Measurements from ENCODE around the gene RUSF1. TPM values are rescaled to one million over a fixed set of nuclear protein-coding genes. Genes with fewer than 3 reads are reported as not detected.

RUSF1 gene
- polyA plus RNA-seq, 1 of the 3 experiments (the other 2 are of a cell fraction): 36.5 TPM

DNA sequence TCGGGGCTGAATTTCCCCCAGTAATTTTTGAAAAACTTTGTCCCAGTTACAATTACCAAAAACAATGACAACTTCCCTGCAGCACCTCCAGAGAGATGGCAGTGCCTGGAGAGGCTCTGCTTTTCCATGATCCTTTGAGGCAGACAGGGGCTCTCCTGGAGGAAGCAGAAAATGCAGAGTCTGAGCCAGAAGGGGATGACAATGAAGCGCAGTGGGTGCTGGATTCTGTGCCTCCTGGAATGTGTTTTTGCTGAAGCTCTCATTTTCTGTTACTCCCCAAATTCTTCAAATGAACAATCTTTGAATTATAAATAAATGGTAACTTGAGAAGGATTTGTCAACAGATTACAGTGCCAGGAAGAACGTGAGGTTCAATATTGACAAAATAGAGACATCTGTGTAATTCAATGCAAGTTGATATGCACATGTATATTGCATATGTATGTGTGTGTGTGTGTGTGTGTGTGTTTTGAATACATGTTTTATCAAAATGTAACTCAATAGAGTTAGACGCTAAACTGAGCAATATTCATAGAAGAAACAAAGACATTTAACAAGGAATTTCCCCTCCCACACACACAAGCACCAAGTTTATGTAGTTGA lies 9.7 kb upstream of the RUSF1 start:
- ChIA-PET CTCF (no interaction called here), POLR2A (no interaction called here)
- Histone ChIP-seq H3K79me2 (ENCODE audit: insufficient read depth) (no peaks in the 10 kb centered on the region), H3K9me2 (no peaks in the 10 kb centered on the region), H3K27ac (ENCODE audit: low read depth in 2 of 2, low read length in 1 of 2) (no peak overlapping the region), H3K4me2 (no peak overlapping the region), H3K36me3 (replicated peaks in 1 of 2; ENCODE audit: control insufficient read depth in 1 of 2, insufficient read depth in 2 of 2, low read length in 1 of 2) (no peaks in the 10 kb centered on the region), H4K20me1 (ENCODE audit: insufficient read depth) (no peaks in the 10 kb centered on the region), H3K27me3 (ENCODE audit: insufficient read depth) (peaks cover 41% of the 10 kb centered on the region; the same call in 1 of the 2 replicates), H3F3A (replicated peaks; ENCODE audit: insufficient read depth) (no peaks in the 10 kb centered on the region), H3K9me3 (no peaks in the 10 kb centered on the region), H3K4me3 (ENCODE audit: low read depth in 2 of 2, low read length in 1 of 2) (no peak overlapping the region), H2AFZ (ENCODE audit: low read depth) (no peak overlapping the region), H3K9ac (no peak overlapping the region), H3K4me1 (ENCODE audit: control insufficient read depth in 1 of 2, insufficient read depth in 2 of 2, low read depth in 1 of 2, low read length in 1 of 2) (no peaks in the 10 kb centered on the region; a peak in 1 of 4 replicates)
- WGBS (ENCODE audit: low lambda C conversion rate): 4% methylated on average over 4 of the region's 4 CpGs
- no peak for TF ChIP-seq SIN3A (IDR thresholded peaks at IDR 0.05; ENCODE audit: borderline replicate concordance, low read depth, low read length)
- no peak for TF ChIP-seq TEAD4 (IDR thresholded peaks at IDR 0.05; ENCODE audit: borderline replicate concordance, insufficient read depth)
- no peak for TF ChIP-seq FOXJ3 (CRISPR knock-in tag; IDR thresholded peaks at IDR 0.05)
- no peak for TF ChIP-seq MXI1 (IDR thresholded peaks at IDR 0.05; ENCODE audit: low read depth, low read length)
- no peak for TF ChIP-seq NRF1 (IDR thresholded peaks at IDR 0.05; ENCODE audit: low read depth, low read length)
- no peak for TF ChIP-seq YY1 (IDR thresholded peaks at IDR 0.05; ENCODE audit: low read depth)
- no peak for DNase-seq

DNA sequence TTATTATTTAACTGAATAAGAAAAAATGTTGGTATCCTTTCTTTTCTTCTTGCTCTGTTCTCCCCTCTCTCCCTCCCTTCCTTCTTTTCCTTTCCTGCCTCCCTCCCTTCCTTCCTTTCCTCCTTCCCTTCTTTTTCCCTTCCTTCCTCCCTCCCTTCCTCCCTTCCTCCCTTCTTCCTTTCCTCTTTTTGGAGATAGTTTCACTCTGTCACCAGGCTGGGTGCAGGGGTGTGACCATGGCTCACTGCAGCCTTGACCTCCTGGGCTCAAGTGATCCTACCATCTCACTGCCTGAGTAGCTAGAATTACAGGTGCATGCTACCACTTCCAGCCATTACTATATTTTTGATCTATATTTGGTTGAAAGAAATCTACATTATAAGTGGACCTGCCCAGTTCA lies 5.7 kb upstream of the RUSF1 start:
- H3K36me3 ChIP-seq (replicated peaks in 1 of 2; ENCODE audit: control insufficient read depth in 1 of 2, insufficient read depth in 2 of 2, low read length in 1 of 2): no peaks in the 10 kb centered on the region
- H3K4me3 ChIP-seq (ENCODE audit: low read depth in 2 of 2, low read length in 1 of 2): no peak overlapping the region; a peak in 1 of 4 replicates
- ChIA-PET POLR2A (no interaction called here), CTCF (no interaction called here)
- DNase-seq: no peak
- H3F3A ChIP-seq (replicated peaks; ENCODE audit: insufficient read depth): peaks cover 3% of the 10 kb centered on the region
- TF ChIP-seq NRF1 (IDR thresholded peaks at IDR 0.05; ENCODE audit: low read depth, low read length): no peak
- TF ChIP-seq TAF1 (IDR thresholded peaks at IDR 0.05; ENCODE audit: borderline replicate concordance, low read depth, low read length): no peak
- no peak for TF ChIP-seq YY1 (IDR thresholded peaks at IDR 0.05; ENCODE audit: low read depth)
- TF ChIP-seq RCOR1 (IDR thresholded peaks at IDR 0.05; ENCODE audit: low read length): no peak
- no peak for TF ChIP-seq EP300 (IDR thresholded peaks at IDR 0.05; ENCODE audit: borderline replicate concordance in 1 of 2, low read depth in 1 of 2, low read length in 1 of 2)
- TF ChIP-seq MXI1 (IDR thresholded peaks at IDR 0.05; ENCODE audit: low read depth, low read length): no peak
- no peaks in the 10 kb centered on the region for H3K9me2 ChIP-seq
- peak overlapping the region in 1 of 2 experiments; percentile 53; a peak in 1 of 4 replicates for H3K27ac ChIP-seq (ENCODE audit: low read depth in 2 of 2, low read length in 1 of 2)
- no peak overlapping the region for H2AFZ ChIP-seq (ENCODE audit: low read depth)
- H3K9ac ChIP-seq: no peak overlapping the region
- peaks cover 19% of the 10 kb centered on the region; the same call in 1 of the 2 replicates for H3K27me3 ChIP-seq (ENCODE audit: insufficient read depth)
- no peaks in the 10 kb centered on the region for H4K20me1 ChIP-seq (ENCODE audit: insufficient read depth)
- 0 out of 2 replicates have a peak overlapping the region, but pooled peaks have one; percentile 20 for H3K4me2 ChIP-seq
- H3K9me3 ChIP-seq: no peaks in the 10 kb centered on the region
- peaks cover 0 to 6% of the 10 kb centered on the region in 2 experiments; a peak in 3 of 4 replicates for H3K4me1 ChIP-seq (ENCODE audit: control insufficient read depth in 1 of 2, insufficient read depth in 2 of 2, low read depth in 1 of 2, low read length in 1 of 2)
- H3K79me2 ChIP-seq (ENCODE audit: insufficient read depth): peaks cover 10% of the 10 kb centered on the region

DNA sequence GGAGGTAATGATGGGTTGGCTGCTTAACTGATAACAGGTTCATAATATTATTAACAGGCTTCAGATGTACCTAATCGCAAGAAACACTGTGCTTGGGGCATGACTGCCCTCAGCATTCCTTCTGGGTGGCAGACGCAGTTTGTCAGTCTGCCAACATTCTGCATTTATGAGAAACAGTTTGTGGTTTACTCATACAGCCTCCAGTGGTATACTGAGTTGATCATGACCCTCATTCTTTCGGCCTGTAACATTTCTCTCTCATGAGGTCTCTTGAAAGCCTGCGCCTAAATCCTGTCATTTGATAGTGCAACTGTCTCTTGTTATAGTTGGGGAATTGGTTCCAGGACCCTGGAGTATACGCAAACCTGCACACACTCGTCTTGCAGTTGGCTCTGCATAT lies 4.9 kb upstream of the RUSF1 start:
- Histone ChIP-seq H4K20me1 (ENCODE audit: insufficient read depth) (no peaks in the 10 kb centered on the region), H3K4me3 (ENCODE audit: low read depth in 2 of 2, low read length in 1 of 2) (no peak overlapping the region; a peak in 1 of 4 replicates), H3K27ac (ENCODE audit: low read depth in 2 of 2, low read length in 1 of 2) (peak overlapping the region in 1 of 2 experiments; percentile 53; a peak in 2 of 4 replicates), H3K27me3 (ENCODE audit: insufficient read depth) (peaks cover 19% of the 10 kb centered on the region; the same call in 1 of the 2 replicates), H3K9me3 (no peaks in the 10 kb centered on the region), H3K36me3 (replicated peaks in 1 of 2; ENCODE audit: control insufficient read depth in 1 of 2, insufficient read depth in 2 of 2, low read length in 1 of 2) (no peaks in the 10 kb centered on the region), H3K79me2 (ENCODE audit: insufficient read depth) (peaks cover 17% of the 10 kb centered on the region), H2AFZ (ENCODE audit: low read depth) (no peak overlapping the region; the same call in 1 of the 2 replicates), H3K9ac (no peak overlapping the region), H3F3A (replicated peaks; ENCODE audit: insufficient read depth) (peaks cover 3% of the 10 kb centered on the region), H3K4me2 (0 out of 2 replicates have a peak overlapping the region, but pooled peaks have one; percentile 20), H3K4me1 (ENCODE audit: control insufficient read depth in 1 of 2, insufficient read depth in 2 of 2, low read depth in 1 of 2, low read length in 1 of 2) (peaks cover 0 to 6% of the 10 kb centered on the region in 2 experiments; a peak in 3 of 4 replicates), H3K9me2 (no peaks in the 10 kb centered on the region)
- no peak for DNase-seq
- CTCF ChIA-PET: no interaction called here
- POLR2A ChIA-PET: no interaction called here
- WGBS (ENCODE audit: low lambda C conversion rate): 5% methylated on average over 6 of the region's 6 CpGs
- peak; percentile 82 for TF ChIP-seq NFIC (IDR thresholded peaks at IDR 0.05; ENCODE audit: borderline replicate concordance)
- TF ChIP-seq TCF12 (IDR thresholded peaks at IDR 0.05): peak; percentile 75
- no peak; the same call in 1 of the 2 replicates for TF ChIP-seq RXRA (IDR thresholded peaks at IDR 0.05; ENCODE audit: borderline replicate concordance, low read depth)
- TF ChIP-seq, protein P1, sequence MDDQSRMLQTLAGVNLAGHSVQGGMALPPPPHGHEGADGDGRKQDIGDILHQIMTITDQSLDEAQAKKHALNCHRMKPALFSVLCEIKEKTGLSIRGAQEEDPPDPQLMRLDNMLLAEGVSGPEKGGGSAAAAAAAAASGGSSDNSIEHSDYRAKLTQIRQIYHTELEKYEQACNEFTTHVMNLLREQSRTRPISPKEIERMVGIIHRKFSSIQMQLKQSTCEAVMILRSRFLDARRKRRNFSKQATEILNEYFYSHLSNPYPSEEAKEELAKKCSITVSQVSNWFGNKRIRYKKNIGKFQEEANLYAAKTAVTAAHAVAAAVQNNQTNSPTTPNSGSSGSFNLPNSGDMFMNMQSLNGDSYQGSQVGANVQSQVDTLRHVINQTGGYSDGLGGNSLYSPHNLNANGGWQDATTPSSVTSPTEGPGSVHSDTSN (IDR thresholded peaks at IDR 0.05): peak; percentile 43
- no peak for TF ChIP-seq MEF2A (IDR thresholded peaks at IDR 0.05; ENCODE audit: borderline replicate concordance, low read depth)
- TF ChIP-seq, protein P2, sequence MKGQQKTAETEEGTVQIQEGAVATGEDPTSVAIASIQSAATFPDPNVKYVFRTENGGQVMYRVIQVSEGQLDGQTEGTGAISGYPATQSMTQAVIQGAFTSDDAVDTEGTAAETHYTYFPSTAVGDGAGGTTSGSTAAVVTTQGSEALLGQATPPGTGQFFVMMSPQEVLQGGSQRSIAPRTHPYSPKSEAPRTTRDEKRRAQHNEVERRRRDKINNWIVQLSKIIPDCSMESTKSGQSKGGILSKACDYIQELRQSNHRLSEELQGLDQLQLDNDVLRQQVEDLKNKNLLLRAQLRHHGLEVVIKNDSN (IDR thresholded peaks at IDR 0.05; ENCODE audit: borderline replicate concordance, low read depth): 0 out of 2 replicates have a peak, but pooled peaks have one; percentile 22
- TF ChIP-seq, protein P3, sequence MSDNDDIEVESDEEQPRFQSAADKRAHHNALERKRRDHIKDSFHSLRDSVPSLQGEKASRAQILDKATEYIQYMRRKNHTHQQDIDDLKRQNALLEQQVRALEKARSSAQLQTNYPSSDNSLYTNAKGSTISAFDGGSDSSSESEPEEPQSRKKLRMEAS (IDR thresholded peaks at IDR 0.05; ENCODE audit: low read depth): peak; percentile 30; the same call in 1 of the 2 replicates
- TF ChIP-seq TEAD4 (IDR thresholded peaks at IDR 0.05; ENCODE audit: borderline replicate concordance, insufficient read depth): 0 out of 2 replicates have a peak, but pooled peaks have one; percentile 34
- TF ChIP-seq SMC3 (IDR thresholded peaks at IDR 0.05; ENCODE audit: low read depth, low read length): no peak
- TF ChIP-seq RFX5 (IDR thresholded peaks at IDR 0.05; ENCODE audit: low read length): no peak
